H9 (cell line): Measurements from ENCODE around the gene RAB11A. TPM values are rescaled to one million over a fixed set of nuclear protein-coding genes. Genes with fewer than 3 reads are reported as not detected.

Experiments
- DNase-seq: peaks from one replicate; pipeline ENCODE4 v3.0.0-alpha.2; 2017
- H2AFZ ChIP-seq: one replicate; pipeline ENCODE4 v1.6.1; 2013; ENCODE audit warnings: mild to moderate bottlenecking, low read length, control low read depth, moderate library complexity
- H2AK5ac ChIP-seq: 2 replicates; pipeline ENCODE4 v1.6.1; 2013; ENCODE audit warnings: low read length, control low read depth, mixed read lengths; ENCODE audit not compliant: insufficient read length
- H2BK120ac ChIP-seq: one replicate; pipeline ENCODE4 v1.6.1; 2013; ENCODE audit warnings: low read depth, mild to moderate bottlenecking, low read length, control low read depth, inconsistent platforms; ENCODE audit not compliant: poor library complexity, severe bottlenecking
- H2BK12ac ChIP-seq: 2 replicates; pipeline ENCODE4 v1.6.1; 2013; ENCODE audit warnings: low read length, control low read depth, mixed read lengths, low read depth; ENCODE audit not compliant: insufficient read length
- H2BK15ac ChIP-seq: 2 replicates; pipeline ENCODE4 v1.6.1; 2013; ENCODE audit warnings: low read depth, low read length, control low read depth
- H2BK20ac ChIP-seq: one replicate; pipeline ENCODE4 v1.6.1; 2013; ENCODE audit warnings: low read depth, mild to moderate bottlenecking, low read length, control low read depth, inconsistent platforms; ENCODE audit not compliant: poor library complexity, severe bottlenecking
- H2BK5ac ChIP-seq: 2 replicates; pipeline ENCODE4 v1.6.1; 2013; ENCODE audit warnings: low read length, control low read depth, mixed read lengths; ENCODE audit not compliant: insufficient read length
- H3K14ac ChIP-seq: 2 replicates; pipeline ENCODE4 v1.6.1; 2013; ENCODE audit warnings: low read length, control low read depth; ENCODE audit not compliant: insufficient read depth
- H3K18ac ChIP-seq: 2 replicates; pipeline ENCODE4 v1.6.1; 2013; ENCODE audit warnings: low read depth, mild to moderate bottlenecking, mixed read lengths, low read length, control low read depth; ENCODE audit not compliant: insufficient read length
- H3K23ac ChIP-seq: 2 replicates; pipeline ENCODE4 v1.6.1; 2013; ENCODE audit warnings: low read length, control low read depth, mixed read lengths, low read depth; ENCODE audit not compliant: insufficient read length
- H3K23me2 ChIP-seq: 2 replicates; pipeline ENCODE4 v1.6.1; 2013; ENCODE audit warnings: low read depth, mild to moderate bottlenecking, mixed read lengths, low read length, control low read depth; ENCODE audit not compliant: insufficient read length, poor library complexity, severe bottlenecking
- H3K27ac ChIP-seq: 2 replicates; pipeline ENCODE4 v1.5.1; 2013; ENCODE audit warnings: low read length, control low read depth, mixed read lengths, low read depth; ENCODE audit not compliant: insufficient read length
- H3K27me3 ChIP-seq: 2 replicates; pipeline ENCODE4 v1.6.1; 2013; ENCODE audit warnings: low read length, control low read depth, inconsistent platforms; ENCODE audit not compliant: insufficient read depth
- H3K4ac ChIP-seq: 2 replicates; pipeline ENCODE4 v1.6.1; 2013; ENCODE audit warnings: low read depth, mild to moderate bottlenecking, control low read depth, inconsistent platforms, low read length, moderate library complexity
- H3K4me1 ChIP-seq: 2 replicates; pipeline ENCODE4 v1.6.1; 2013; ENCODE audit warnings: low read length, control low read depth, inconsistent platforms; ENCODE audit not compliant: insufficient read depth
- H3K4me2 ChIP-seq: 2 replicates; pipeline ENCODE4 v1.6.1; 2013; ENCODE audit warnings: low read length, control low read depth, mixed read lengths; ENCODE audit not compliant: insufficient read length, insufficient read depth
- H3K56ac ChIP-seq: 2 replicates; pipeline ENCODE4 v1.6.1; 2013; ENCODE audit warnings: low read depth, mild to moderate bottlenecking, mixed read lengths, low read length, control low read depth; ENCODE audit not compliant: insufficient read length
- H3K79me1 ChIP-seq: 2 replicates; pipeline ENCODE4 v1.6.1; 2013; ENCODE audit warnings: low read depth, mild to moderate bottlenecking, moderate library complexity, low read length, control low read depth, inconsistent platforms; ENCODE audit not compliant: insufficient read depth, poor library complexity, severe bottlenecking
- H3K79me2 ChIP-seq: 2 replicates; pipeline ENCODE4 v1.6.1; 2013; ENCODE audit warnings: low read length, control low read depth, inconsistent platforms; ENCODE audit not compliant: insufficient read depth
- H3K9ac ChIP-seq: 2 replicates; pipeline ENCODE4 v1.6.1; 2013; ENCODE audit warnings: low read length, control low read depth, mixed read lengths; ENCODE audit not compliant: insufficient read length; ENCODE audit errors: extremely low read depth
- H3K9me3 ChIP-seq: one replicate; pipeline ENCODE4 v1.6.1; 2013; ENCODE audit warnings: low read depth, low read length, inconsistent platforms; ENCODE audit not compliant: control insufficient read depth
- H3T11ph ChIP-seq: one replicate; pipeline ENCODE4 v1.6.1; 2013; ENCODE audit warnings: mild to moderate bottlenecking, low read length, control low read depth, inconsistent platforms
- H4K20me1 ChIP-seq: one replicate; pipeline ENCODE4 v1.6.1; 2013; ENCODE audit not compliant: control insufficient read depth, insufficient read length, insufficient read depth
- H4K5ac ChIP-seq: 2 replicates; pipeline ENCODE4 v1.6.1; 2013; ENCODE audit warnings: low read depth, mild to moderate bottlenecking, mixed read lengths, low read length, control low read depth; ENCODE audit not compliant: insufficient read length
- H4K8ac ChIP-seq: replicated peaks from 2 replicates; pipeline ENCODE4 v1.6.1; 2013; ENCODE audit warnings: low read length, control low read depth, mixed read lengths, low read depth; ENCODE audit not compliant: insufficient read length
- H4K91ac ChIP-seq: 2 replicates; pipeline ENCODE4 v1.6.1; 2013; ENCODE audit warnings: low read depth, mild to moderate bottlenecking, moderate library complexity, mixed read lengths, low read length, control low read depth; ENCODE audit not compliant: insufficient read length
- H3K27ac Mint-ChIP-seq, 3 experiments: 2 replicates in 2 of 3; 3 replicates in 1 of 3; pipeline ENCODE4 v1.8.0; 2020 to 2021; ENCODE audit warnings: mixed read lengths in 3 of 3, mild to moderate bottlenecking in 1 of 3, moderate library complexity in 1 of 3
- H3K27me3 Mint-ChIP-seq: 2 replicates; pipeline ENCODE4 v1.8.0; 2021; ENCODE audit warnings: low read depth, mild to moderate bottlenecking, moderate library complexity, mixed read lengths
- H3K36me3 Mint-ChIP-seq, 3 experiments: 2 replicates in 2 of 3; 3 replicates in 1 of 3; pipeline ENCODE4 v1.8.0; 2020 to 2021; ENCODE audit warnings: low read depth in 3 of 3, mixed read lengths in 3 of 3; ENCODE audit not compliant: insufficient read depth in 1 of 3
- H3K4me1 Mint-ChIP-seq, 2 experiments: 2 replicates each; pipeline ENCODE4 v1.8.0; 2020; ENCODE audit warnings: mixed read lengths in 2 of 2
- H3K4me3 Mint-ChIP-seq, 2 experiments: 2 replicates in 1 of 2; 3 replicates in 1 of 2; pipeline ENCODE4 v1.8.0; 2020 to 2021; ENCODE audit warnings: mild to moderate bottlenecking in 2 of 2, mixed read lengths in 2 of 2, moderate library complexity in 1 of 2
- H3K9me3 Mint-ChIP-seq, 2 experiments: 2 replicates in 1 of 2; 3 replicates in 1 of 2; pipeline ENCODE4 v1.8.0; 2020; ENCODE audit warnings: mild to moderate bottlenecking in 2 of 2, mixed read lengths in 2 of 2, moderate library complexity in 1 of 2
- WGBS: extraction: QIAGEN DNeasy Blood & Tissue Kit; methylation state at CpG from one replicate; pipeline ENCODE4 v1.1.7; 2013; ENCODE audit warnings: missing lambda C conversion rate, low lambda C conversion rate, mixed read lengths; ENCODE audit not compliant: insufficient read length; ENCODE audit errors: extremely low coverage; 5-methylcytosine and 5-hydroxymethylcytosine counted together
- total RNA-seq: library from RNA; stranded (reverse); gene quantifications from 2 replicates; pipeline ENCODE4 v1.2.1, GENCODE V29; 2021
- TF ChIP-seq, protein P1 (sequence below): fragments of 200-600 bp; sonication (generic); conservative IDR thresholded peaks from 3 replicates; pipeline ENCODE4 v1.8.0; 2021; ENCODE audit warnings: antibody characterized with exemption, mild to moderate bottlenecking

The RAB11A gene
- total RNA-seq, 1 experiment from 2014 or later, result 217 TPM

DNA sequence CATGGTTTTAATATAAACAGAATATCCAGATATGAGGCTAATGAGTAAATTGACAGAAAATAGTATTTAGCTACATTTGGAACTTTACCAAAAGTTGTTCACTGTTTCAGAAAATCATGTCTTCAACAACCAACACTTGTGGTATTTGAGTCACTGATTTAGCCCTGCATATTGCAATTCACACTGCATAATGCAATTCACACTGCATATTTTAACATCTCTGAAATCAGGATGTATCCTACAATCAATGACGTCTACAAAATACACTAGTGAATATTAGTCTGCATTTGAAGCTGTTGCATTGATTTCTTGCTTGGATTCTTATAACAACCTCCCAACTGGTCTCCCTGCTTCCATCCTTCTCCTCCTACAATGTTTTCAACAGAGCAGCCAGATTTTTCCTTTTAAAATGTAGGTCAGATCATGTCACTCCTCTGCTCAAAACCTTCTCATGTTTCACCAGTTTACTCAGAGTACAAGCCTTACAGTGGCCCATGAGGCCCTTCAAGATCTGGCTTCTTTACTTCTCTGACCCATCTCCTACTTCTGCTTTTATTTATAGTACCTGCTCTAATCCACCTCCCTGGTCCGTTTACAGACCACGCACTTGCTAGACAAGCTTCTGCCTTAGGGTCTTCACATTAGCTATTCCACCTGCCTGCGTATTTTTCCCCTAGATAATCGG lies 11.4 kb upstream of the RAB11A start:
- H3K4me1 ChIP-seq, result peaks cover 1% of the 10 kb centered on the region; the same call in 1 of the 2 replicates
- H4K91ac ChIP-seq, result no peak overlapping the region
- no peak overlapping the region for H3K4ac ChIP-seq
- H3K27me3 ChIP-seq, result no peaks in the 10 kb centered on the region
- peaks cover 14 to 18% of the 10 kb centered on the region in 2 experiments for H3K4me1 Mint-ChIP-seq
- no peak overlapping the region for H3K27ac ChIP-seq
- no peak overlapping the region for H3K9ac ChIP-seq
- H3K56ac ChIP-seq, result no peak overlapping the region
- DNase-seq, result no peak
- no peak overlapping the region for H4K5ac ChIP-seq
- no peak overlapping the region for H2BK5ac ChIP-seq
- no peak overlapping the region for H2BK20ac ChIP-seq
- H2BK15ac ChIP-seq, result no peak overlapping the region
- no peak overlapping the region for H4K8ac ChIP-seq
- no peaks in the 10 kb centered on the region for H3K23me2 ChIP-seq
- no peak overlapping the region for H3K23ac ChIP-seq
- H3K14ac ChIP-seq, result no peak overlapping the region
- H3K79me1 ChIP-seq, result no peaks in the 10 kb centered on the region
- H3K9me3 Mint-ChIP-seq, result no peaks in the 10 kb centered on the region
- no CpG with 5 or more reads among the region's 5 CpGs for WGBS
- H3K36me3 Mint-ChIP-seq, result no peaks in the 10 kb centered on the region
- no peak overlapping the region for H3K4me2 ChIP-seq
- peak overlapping the region in 1 of 3 experiments; percentile 59; a peak in 1 of 7 replicates for H3K27ac Mint-ChIP-seq
- H3K4me3 Mint-ChIP-seq, result no peak overlapping the region
- no peak overlapping the region for H2AK5ac ChIP-seq
- TF ChIP-seq, protein P1, sequence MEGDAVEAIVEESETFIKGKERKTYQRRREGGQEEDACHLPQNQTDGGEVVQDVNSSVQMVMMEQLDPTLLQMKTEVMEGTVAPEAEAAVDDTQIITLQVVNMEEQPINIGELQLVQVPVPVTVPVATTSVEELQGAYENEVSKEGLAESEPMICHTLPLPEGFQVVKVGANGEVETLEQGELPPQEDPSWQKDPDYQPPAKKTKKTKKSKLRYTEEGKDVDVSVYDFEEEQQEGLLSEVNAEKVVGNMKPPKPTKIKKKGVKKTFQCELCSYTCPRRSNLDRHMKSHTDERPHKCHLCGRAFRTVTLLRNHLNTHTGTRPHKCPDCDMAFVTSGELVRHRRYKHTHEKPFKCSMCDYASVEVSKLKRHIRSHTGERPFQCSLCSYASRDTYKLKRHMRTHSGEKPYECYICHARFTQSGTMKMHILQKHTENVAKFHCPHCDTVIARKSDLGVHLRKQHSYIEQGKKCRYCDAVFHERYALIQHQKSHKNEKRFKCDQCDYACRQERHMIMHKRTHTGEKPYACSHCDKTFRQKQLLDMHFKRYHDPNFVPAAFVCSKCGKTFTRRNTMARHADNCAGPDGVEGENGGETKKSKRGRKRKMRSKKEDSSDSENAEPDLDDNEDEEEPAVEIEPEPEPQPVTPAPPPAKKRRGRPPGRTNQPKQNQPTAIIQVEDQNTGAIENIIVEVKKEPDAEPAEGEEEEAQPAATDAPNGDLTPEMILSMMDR, result no peak
- no peak overlapping the region for H3T11ph ChIP-seq
- H3K79me2 ChIP-seq, result no peaks in the 10 kb centered on the region
- H2AFZ ChIP-seq, result no peak overlapping the region
- H3K9me3 ChIP-seq, result no peaks in the 10 kb centered on the region
- H2BK120ac ChIP-seq, result no peak overlapping the region
- H4K20me1 ChIP-seq, result no peaks in the 10 kb centered on the region
- H3K27me3 Mint-ChIP-seq, result no peaks in the 10 kb centered on the region
- no peak overlapping the region for H3K18ac ChIP-seq
- no peak overlapping the region for H2BK12ac ChIP-seq
